Effector memory CD4-positive, alpha-beta T cell (primary cell): ENCODE results near the gene LTBP1.

Experiments
- DNase-seq, 3 donors: peaks; one replicate each; pipeline ENCODE4 v3.0.0-alpha.2; 2020
- H3K27ac ChIP-seq: 2 replicates; pipeline ENCODE4 v1.7.0; 2013; ENCODE audit warnings: mild to moderate bottlenecking, low read length, moderate library complexity; ENCODE audit not compliant: insufficient read depth, poor library complexity, severe bottlenecking
- H3K27me3 ChIP-seq: replicated peaks from 2 replicates; pipeline ENCODE4 v1.7.0; 2013; ENCODE audit warnings: mild to moderate bottlenecking, low read length; ENCODE audit not compliant: insufficient read depth, control insufficient read depth, poor library complexity, severe bottlenecking
- H3K36me3 ChIP-seq: 2 replicates; pipeline ENCODE4 v1.7.0; 2013; ENCODE audit warnings: mild to moderate bottlenecking, low read length, moderate library complexity; ENCODE audit not compliant: control insufficient read depth, insufficient read depth
- H3K4me1 ChIP-seq: 2 replicates; pipeline ENCODE4 v1.7.0; 2013; ENCODE audit warnings: low read length, mild to moderate bottlenecking; ENCODE audit not compliant: control insufficient read depth, insufficient read depth, poor library complexity, severe bottlenecking
- H3K4me3 ChIP-seq: 2 replicates; pipeline ENCODE4 v1.7.0; 2013; ENCODE audit warnings: low read length, low read depth, mild to moderate bottlenecking; ENCODE audit not compliant: insufficient read depth, poor library complexity, severe bottlenecking
- H3K9me3 ChIP-seq: 2 replicates; pipeline ENCODE4 v1.7.0; 2013; ENCODE audit warnings: mild to moderate bottlenecking, low read length, moderate library complexity; ENCODE audit not compliant: control insufficient read depth

LTBP1 gene

GRCh38 chr2:33030326-33030725, 83.6 kb downstream of the LTBP1 start:
- H3K27me3 ChIP-seq: no peaks in the 10 kb centered on the region
- no peaks in the 10 kb centered on the region for H3K4me1 ChIP-seq
- DNase-seq: no peak
- H3K4me3 ChIP-seq: no peak overlapping the region
- H3K36me3 ChIP-seq: no peaks in the 10 kb centered on the region
- H3K27ac ChIP-seq: no peak overlapping the region
- no peaks in the 10 kb centered on the region for H3K9me3 ChIP-seq

- no peaks in the 10 kb centered on the region for H3K36me3 ChIP-seq
- H3K4me1 ChIP-seq: no peaks in the 10 kb centered on the region
- no peaks in the 10 kb centered on the region for H3K9me3 ChIP-seq
- no peaks in the 10 kb centered on the region for H3K27me3 ChIP-seq
- no peak overlapping the region for H3K4me3 ChIP-seq
- no peak for DNase-seq
- no peak overlapping the region for H3K27ac ChIP-seq
These were observed 85.5 kb downstream of the LTBP1 start for GRCh38 chr2:33032245-33032644.

GRCh38 chr2:33033606-33034081, 86.9 kb downstream of the LTBP1 start:
- no peak for DNase-seq
- no peak overlapping the region for H3K27ac ChIP-seq

GRCh38 chr2:33034784-33035183, 88.0 kb downstream of the LTBP1 start:
- Histone ChIP-seq H3K27ac (no peak overlapping the region), H3K4me1 (no peaks in the 10 kb centered on the region), H3K9me3 (no peaks in the 10 kb centered on the region), H3K4me3 (no peak overlapping the region), H3K27me3 (no peaks in the 10 kb centered on the region), H3K36me3 (no peaks in the 10 kb centered on the region)
- DNase-seq: no peak

More at GRCh38 chr2:33033606-33034081, 86.9 kb downstream of the LTBP1 start:
- no peaks in the 10 kb centered on the region for H3K36me3 ChIP-seq
- no peak overlapping the region for H3K4me3 ChIP-seq
- H3K9me3 ChIP-seq: no peaks in the 10 kb centered on the region
- H3K4me1 ChIP-seq: no peaks in the 10 kb centered on the region
- no peaks in the 10 kb centered on the region for H3K27me3 ChIP-seq

- Histone ChIP-seq H3K4me3 (no peak overlapping the region), H3K4me1 (no peaks in the 10 kb centered on the region), H3K36me3 (no peaks in the 10 kb centered on the region), H3K27me3 (no peaks in the 10 kb centered on the region), H3K9me3 (no peaks in the 10 kb centered on the region), H3K27ac (no peak overlapping the region)
- DNase-seq: no peak
These were observed 91.5 kb downstream of the LTBP1 start for GRCh38 chr2:33038230-33038629.

GRCh38 chr2:33038799-33039198, 92.0 kb downstream of the LTBP1 start:
- no peak overlapping the region for H3K4me3 ChIP-seq
- no peak overlapping the region for H3K27ac ChIP-seq
- H3K9me3 ChIP-seq: no peaks in the 10 kb centered on the region
- DNase-seq: no peak
- H3K36me3 ChIP-seq: no peaks in the 10 kb centered on the region
- no peaks in the 10 kb centered on the region for H3K4me1 ChIP-seq
- H3K27me3 ChIP-seq: no peaks in the 10 kb centered on the region

GRCh38 chr2:33040541-33040940, 93.8 kb downstream of the LTBP1 start:
- no peak overlapping the region for H3K4me3 ChIP-seq
- no peak overlapping the region for H3K27ac ChIP-seq
- H3K27me3 ChIP-seq: no peaks in the 10 kb centered on the region
- H3K36me3 ChIP-seq: no peaks in the 10 kb centered on the region
- H3K4me1 ChIP-seq: no peaks in the 10 kb centered on the region
- no peaks in the 10 kb centered on the region for H3K9me3 ChIP-seq
- DNase-seq: no peak

GRCh38 chr2:33042265-33042664, 95.5 kb downstream of the LTBP1 start:
- H3K9me3 ChIP-seq: no peaks in the 10 kb centered on the region
- H3K27ac ChIP-seq: no peak overlapping the region
- DNase-seq: no peak
- no peak overlapping the region for H3K4me3 ChIP-seq
- H3K27me3 ChIP-seq: no peaks in the 10 kb centered on the region
- no peaks in the 10 kb centered on the region for H3K4me1 ChIP-seq
- no peaks in the 10 kb centered on the region for H3K36me3 ChIP-seq

GRCh38 chr2:33042819-33043218, 96.1 kb downstream of the LTBP1 start:
- no peak overlapping the region for H3K27ac ChIP-seq
- H3K4me3 ChIP-seq: no peak overlapping the region
- no peaks in the 10 kb centered on the region for H3K27me3 ChIP-seq
- H3K36me3 ChIP-seq: no peaks in the 10 kb centered on the region
- H3K4me1 ChIP-seq: no peaks in the 10 kb centered on the region
- DNase-seq: no peak
- no peaks in the 10 kb centered on the region for H3K9me3 ChIP-seq

GRCh38 chr2:33047939-33048338, 101.2 kb downstream of the LTBP1 start:
- no peak for DNase-seq
- peaks cover 4% of the 10 kb centered on the region for H3K27me3 ChIP-seq
- no peak overlapping the region for H3K4me3 ChIP-seq
- no peaks in the 10 kb centered on the region for H3K4me1 ChIP-seq
- H3K9me3 ChIP-seq: no peaks in the 10 kb centered on the region
- no peaks in the 10 kb centered on the region for H3K36me3 ChIP-seq
- no peak overlapping the region for H3K27ac ChIP-seq
